ENCODE data around the gene HECTD2.

Gene HECTD2

DNA sequence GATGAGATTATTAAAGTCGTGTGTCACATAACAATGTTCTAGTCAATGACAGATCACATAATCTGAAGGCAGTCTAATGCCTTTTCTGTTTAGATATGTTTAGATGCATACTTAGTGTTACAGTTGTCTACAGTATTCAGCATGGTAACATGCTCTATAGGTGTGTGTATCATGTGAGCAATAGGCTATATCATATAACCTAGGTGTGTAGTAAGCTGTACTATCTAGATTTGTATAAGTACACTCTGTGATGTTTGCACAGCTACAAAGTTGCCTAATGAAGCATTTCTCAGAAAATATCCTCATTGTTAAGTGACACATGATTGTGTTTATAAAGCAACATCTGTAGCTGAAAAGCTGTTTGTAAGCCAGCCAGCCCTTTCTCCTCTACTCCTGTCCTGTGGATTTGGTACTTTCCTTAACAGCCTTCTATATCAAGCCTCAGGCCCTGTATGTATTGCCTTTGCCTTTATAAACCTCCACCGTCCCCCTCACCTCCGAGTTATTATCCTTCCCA is 6.3 kb downstream of the HECTD2 start:
- DNase-seq (ENCODE audit: low read depth), result no peak
- H3K4me3 ChIP-seq (ENCODE audit: low read depth, low read length), result no peak overlapping the region
- TF ChIP-seq, protein P1, sequence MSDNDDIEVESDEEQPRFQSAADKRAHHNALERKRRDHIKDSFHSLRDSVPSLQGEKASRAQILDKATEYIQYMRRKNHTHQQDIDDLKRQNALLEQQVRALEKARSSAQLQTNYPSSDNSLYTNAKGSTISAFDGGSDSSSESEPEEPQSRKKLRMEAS (IDR thresholded peaks at IDR 0.05; ENCODE audit: low read depth, low read length), result no peak
- no peak for TF ChIP-seq POLR2A (IDR thresholded peaks at IDR 0.05; ENCODE audit: extremely low read depth, insufficient read length)
- TF ChIP-seq, protein P2, sequence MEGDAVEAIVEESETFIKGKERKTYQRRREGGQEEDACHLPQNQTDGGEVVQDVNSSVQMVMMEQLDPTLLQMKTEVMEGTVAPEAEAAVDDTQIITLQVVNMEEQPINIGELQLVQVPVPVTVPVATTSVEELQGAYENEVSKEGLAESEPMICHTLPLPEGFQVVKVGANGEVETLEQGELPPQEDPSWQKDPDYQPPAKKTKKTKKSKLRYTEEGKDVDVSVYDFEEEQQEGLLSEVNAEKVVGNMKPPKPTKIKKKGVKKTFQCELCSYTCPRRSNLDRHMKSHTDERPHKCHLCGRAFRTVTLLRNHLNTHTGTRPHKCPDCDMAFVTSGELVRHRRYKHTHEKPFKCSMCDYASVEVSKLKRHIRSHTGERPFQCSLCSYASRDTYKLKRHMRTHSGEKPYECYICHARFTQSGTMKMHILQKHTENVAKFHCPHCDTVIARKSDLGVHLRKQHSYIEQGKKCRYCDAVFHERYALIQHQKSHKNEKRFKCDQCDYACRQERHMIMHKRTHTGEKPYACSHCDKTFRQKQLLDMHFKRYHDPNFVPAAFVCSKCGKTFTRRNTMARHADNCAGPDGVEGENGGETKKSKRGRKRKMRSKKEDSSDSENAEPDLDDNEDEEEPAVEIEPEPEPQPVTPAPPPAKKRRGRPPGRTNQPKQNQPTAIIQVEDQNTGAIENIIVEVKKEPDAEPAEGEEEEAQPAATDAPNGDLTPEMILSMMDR (IDR thresholded peaks at IDR 0.05; ENCODE audit: low read depth, low read length), result no peak
- no peak for TF ChIP-seq MYC (IDR thresholded peaks at IDR 0.05; ENCODE audit: low read depth, low read length)

DNA sequence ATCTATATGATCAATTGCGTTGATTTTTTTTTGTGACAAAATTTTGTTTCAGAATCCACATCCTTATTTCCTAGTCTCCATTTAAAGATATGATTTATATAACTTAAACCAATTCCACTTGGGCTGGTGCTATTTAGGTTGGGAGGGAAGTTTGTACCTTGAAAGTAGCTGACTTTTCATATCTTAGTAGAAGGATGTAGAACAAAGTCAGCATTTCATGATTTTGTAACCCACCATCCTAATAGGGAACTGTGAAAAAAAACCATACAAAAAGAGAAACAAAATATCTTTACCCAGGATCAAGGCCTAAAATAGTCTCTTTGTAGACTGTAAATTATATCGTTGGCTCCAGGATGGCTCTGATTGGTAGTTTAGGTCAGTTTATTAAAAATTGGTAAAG is 8.3 kb downstream of the HECTD2 start:
- TF ChIP-seq MYC (IDR thresholded peaks at IDR 0.05; ENCODE audit: low read depth, low read length), result no peak
- TF ChIP-seq POLR2A (IDR thresholded peaks at IDR 0.05; ENCODE audit: extremely low read depth, insufficient read length), result no peak
- TF ChIP-seq, protein P2 (IDR thresholded peaks at IDR 0.05; ENCODE audit: low read depth, low read length), result no peak
- TF ChIP-seq, protein P1 (IDR thresholded peaks at IDR 0.05; ENCODE audit: low read depth, low read length), result no peak
- no peak overlapping the region for H3K4me3 ChIP-seq (ENCODE audit: low read depth, low read length)
- no peak for DNase-seq (ENCODE audit: low read depth)

DNA sequence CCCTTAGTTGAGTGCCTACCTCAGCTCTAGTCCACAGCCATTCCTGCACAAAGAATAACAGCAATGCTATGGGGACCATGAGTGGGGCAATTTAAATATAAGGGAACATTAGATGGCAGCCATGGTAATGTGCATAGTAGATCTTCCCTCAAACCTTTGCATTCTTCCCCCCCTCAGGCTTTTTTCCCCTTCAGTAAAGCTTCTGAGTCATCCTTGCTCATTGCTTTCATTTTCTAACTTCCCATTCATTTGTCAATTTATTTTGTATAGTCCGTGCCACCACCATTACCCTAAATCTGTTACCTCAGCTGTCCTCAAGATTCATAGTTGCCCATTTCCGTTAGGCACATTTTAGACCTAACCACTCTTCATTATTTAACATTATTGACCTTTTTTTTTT is 10.7 kb downstream of the HECTD2 start:
- TF ChIP-seq, protein P2 (IDR thresholded peaks at IDR 0.05; ENCODE audit: low read depth, low read length), result no peak
- TF ChIP-seq, protein P1 (IDR thresholded peaks at IDR 0.05; ENCODE audit: low read depth, low read length), result no peak
- TF ChIP-seq MYC (IDR thresholded peaks at IDR 0.05; ENCODE audit: low read depth, low read length) (no peak), POLR2A (IDR thresholded peaks at IDR 0.05; ENCODE audit: extremely low read depth, insufficient read length) (no peak)
- no peak overlapping the region for H3K4me3 ChIP-seq (ENCODE audit: low read depth, low read length)
- peak; percentile 12 for DNase-seq (ENCODE audit: low read depth)

DNA sequence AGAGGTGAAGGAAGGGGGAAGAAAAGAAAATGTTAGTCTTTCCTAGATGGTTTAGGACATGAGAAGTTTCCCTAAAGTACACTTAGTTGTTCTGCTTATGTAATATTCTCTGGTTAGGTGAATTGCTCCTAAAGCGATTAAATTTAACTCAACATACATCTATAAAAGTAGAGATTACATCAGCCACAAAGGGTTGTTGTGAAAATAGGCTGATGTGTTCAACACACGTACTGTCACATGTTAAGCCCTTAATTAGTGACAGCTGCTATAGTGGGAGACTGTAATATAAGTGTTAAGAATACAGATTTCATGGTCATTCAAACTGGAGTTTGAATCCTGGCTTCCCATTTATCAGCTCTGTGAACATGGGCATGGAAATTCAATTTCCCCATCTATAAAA is 12.8 kb downstream of the HECTD2 start:
- TF ChIP-seq POLR2A (IDR thresholded peaks at IDR 0.05; ENCODE audit: extremely low read depth, insufficient read length), result no peak
- TF ChIP-seq, protein P1 (IDR thresholded peaks at IDR 0.05; ENCODE audit: low read depth, low read length), result no peak
- TF ChIP-seq, protein P2 (IDR thresholded peaks at IDR 0.05; ENCODE audit: low read depth, low read length), result no peak
- TF ChIP-seq MYC (IDR thresholded peaks at IDR 0.05; ENCODE audit: low read depth, low read length), result no peak
- no peak overlapping the region for H3K4me3 ChIP-seq (ENCODE audit: low read depth, low read length)
- no peak for DNase-seq (ENCODE audit: low read depth)

DNA sequence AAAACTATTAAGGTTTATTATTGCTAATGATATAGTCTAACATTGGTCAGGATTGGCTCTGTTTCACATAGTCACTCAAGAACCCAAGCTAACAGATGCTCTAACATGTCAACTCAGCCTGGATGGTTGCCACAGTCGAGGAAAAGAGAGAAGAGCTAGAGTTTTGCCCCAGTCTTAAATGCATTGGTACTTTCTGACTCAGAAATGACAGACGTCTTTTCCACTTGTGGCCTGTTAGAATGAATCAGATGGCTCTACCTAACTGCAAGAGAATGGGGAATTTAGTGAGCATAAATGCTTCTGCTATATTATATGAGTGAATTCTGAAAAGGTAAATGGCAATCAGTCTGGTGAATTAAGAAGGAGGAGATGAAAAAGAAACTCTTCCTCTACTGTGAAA is 13.9 kb downstream of the HECTD2 start:
- TF ChIP-seq, protein P1 (IDR thresholded peaks at IDR 0.05; ENCODE audit: low read depth, low read length), result no peak
- no peak for TF ChIP-seq MYC (IDR thresholded peaks at IDR 0.05; ENCODE audit: low read depth, low read length)
- no peak for TF ChIP-seq POLR2A (IDR thresholded peaks at IDR 0.05; ENCODE audit: extremely low read depth, insufficient read length)
- TF ChIP-seq, protein P2 (IDR thresholded peaks at IDR 0.05; ENCODE audit: low read depth, low read length), result no peak
- H3K4me3 ChIP-seq (ENCODE audit: low read depth, low read length), result no peak overlapping the region
- DNase-seq (ENCODE audit: low read depth), result no peak
